SKM-1 treated with dmso at 0.1 percent for 144 hours (cell line): ENCODE measurements around the gene ZNF692.

Experiments
- DNase-seq: peaks from one replicate; lab custom pipeline; 2025; ENCODE audit not compliant: unreplicated experiment; lab: John Stamatoyannopoulos, UW

Gene ZNF692

GRCh38 chr1:248825573-248825908 lies 33.3 kb downstream of the ZNF692 start:
- DNase-seq: no peak

GRCh38 chr1:248825136-248825535 lies 33.7 kb downstream of the ZNF692 start:
- DNase-seq: no peak

GRCh38 chr1:248824701-248825100 lies 34.2 kb downstream of the ZNF692 start:
- no peak for DNase-seq

GRCh38 chr1:248824301-248824700 lies 34.6 kb downstream of the ZNF692 start:
- DNase-seq: no peak

- DNase-seq: no peak
These were observed 35.3 kb downstream of the ZNF692 start for GRCh38 chr1:248823517-248824001.

- DNase-seq: no peak
These were observed 36.5 kb downstream of the ZNF692 start for GRCh38 chr1:248822148-248823032.

- no peak for DNase-seq
These were observed 37.2 kb downstream of the ZNF692 start for GRCh38 chr1:248821641-248822040.

GRCh38 chr1:248821101-248821500 lies 37.8 kb downstream of the ZNF692 start:
- DNase-seq: no peak

- no peak for DNase-seq
These were observed 38.8 kb downstream of the ZNF692 start for GRCh38 chr1:248820041-248820585.

GRCh38 chr1:248818505-248819374 lies 40.1 kb downstream of the ZNF692 start:
- no peak for DNase-seq

GRCh38 chr1:248817065-248817464 lies 41.8 kb downstream of the ZNF692 start:
- DNase-seq: peak; percentile 99

- DNase-seq: no peak
These were observed 42.6 kb downstream of the ZNF692 start for GRCh38 chr1:248816042-248816851.

- DNase-seq: no peak
These were observed 43.4 kb downstream of the ZNF692 start for GRCh38 chr1:248815407-248816034.

GRCh38 chr1:248814351-248814750 lies 44.5 kb downstream of the ZNF692 start:
- no peak for DNase-seq

GRCh38 chr1:248813546-248813945 lies 45.3 kb downstream of the ZNF692 start:
- DNase-seq: no peak

- no peak for DNase-seq
These were observed 46.0 kb downstream of the ZNF692 start for GRCh38 chr1:248812736-248813425.

GRCh38 chr1:248811514-248812490 lies 47.1 kb downstream of the ZNF692 start:
- no peak for DNase-seq

- no peak for DNase-seq
These were observed 48.0 kb downstream of the ZNF692 start for GRCh38 chr1:248810727-248811513.
